ENCODE results near the gene ZNF140.

ZNF140 gene

GRCh38 chr12:133130808-133131128 lies 50.0 kb downstream of the ZNF140 start:
- TF ChIP-seq, protein P1, sequence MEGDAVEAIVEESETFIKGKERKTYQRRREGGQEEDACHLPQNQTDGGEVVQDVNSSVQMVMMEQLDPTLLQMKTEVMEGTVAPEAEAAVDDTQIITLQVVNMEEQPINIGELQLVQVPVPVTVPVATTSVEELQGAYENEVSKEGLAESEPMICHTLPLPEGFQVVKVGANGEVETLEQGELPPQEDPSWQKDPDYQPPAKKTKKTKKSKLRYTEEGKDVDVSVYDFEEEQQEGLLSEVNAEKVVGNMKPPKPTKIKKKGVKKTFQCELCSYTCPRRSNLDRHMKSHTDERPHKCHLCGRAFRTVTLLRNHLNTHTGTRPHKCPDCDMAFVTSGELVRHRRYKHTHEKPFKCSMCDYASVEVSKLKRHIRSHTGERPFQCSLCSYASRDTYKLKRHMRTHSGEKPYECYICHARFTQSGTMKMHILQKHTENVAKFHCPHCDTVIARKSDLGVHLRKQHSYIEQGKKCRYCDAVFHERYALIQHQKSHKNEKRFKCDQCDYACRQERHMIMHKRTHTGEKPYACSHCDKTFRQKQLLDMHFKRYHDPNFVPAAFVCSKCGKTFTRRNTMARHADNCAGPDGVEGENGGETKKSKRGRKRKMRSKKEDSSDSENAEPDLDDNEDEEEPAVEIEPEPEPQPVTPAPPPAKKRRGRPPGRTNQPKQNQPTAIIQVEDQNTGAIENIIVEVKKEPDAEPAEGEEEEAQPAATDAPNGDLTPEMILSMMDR (IDR thresholded peaks at IDR 0.05): no peak
- Histone ChIP-seq H3K4me3 (ENCODE audit: low read depth in 1 of 2, low read length in 1 of 2) (peak overlapping the region; percentile 75 to 95), H3K4me1 (ENCODE audit: control insufficient read depth in 1 of 2, insufficient read depth in 1 of 2, low read depth in 1 of 2, low read length in 1 of 2) (peaks cover 14 to 22% of the 10 kb centered on the region in 2 experiments), H3K27me3 (no peaks in the 10 kb centered on the region), H3K36me3 (no peaks in the 10 kb centered on the region), H3K9me3 (peaks cover 19% of the 10 kb centered on the region), H3K27ac (peak overlapping the region; percentile 97)

- H3K9me3 ChIP-seq: peaks cover 25% of the 10 kb centered on the region
- H3K36me3 ChIP-seq: no peaks in the 10 kb centered on the region
- TF ChIP-seq, protein P1 (IDR thresholded peaks at IDR 0.05): no peak
- H3K4me3 ChIP-seq (ENCODE audit: low read depth in 1 of 2, low read length in 1 of 2): no peak overlapping the region
- no peak overlapping the region for H3K27ac ChIP-seq
- peaks cover 7 to 8% of the 10 kb centered on the region in 2 experiments for H3K4me1 ChIP-seq (ENCODE audit: control insufficient read depth in 1 of 2, insufficient read depth in 1 of 2, low read depth in 1 of 2, low read length in 1 of 2)
- H3K27me3 ChIP-seq: no peaks in the 10 kb centered on the region
These were observed 55.0 kb downstream of the ZNF140 start for GRCh38 chr12:133135747-133136146.

DNA sequence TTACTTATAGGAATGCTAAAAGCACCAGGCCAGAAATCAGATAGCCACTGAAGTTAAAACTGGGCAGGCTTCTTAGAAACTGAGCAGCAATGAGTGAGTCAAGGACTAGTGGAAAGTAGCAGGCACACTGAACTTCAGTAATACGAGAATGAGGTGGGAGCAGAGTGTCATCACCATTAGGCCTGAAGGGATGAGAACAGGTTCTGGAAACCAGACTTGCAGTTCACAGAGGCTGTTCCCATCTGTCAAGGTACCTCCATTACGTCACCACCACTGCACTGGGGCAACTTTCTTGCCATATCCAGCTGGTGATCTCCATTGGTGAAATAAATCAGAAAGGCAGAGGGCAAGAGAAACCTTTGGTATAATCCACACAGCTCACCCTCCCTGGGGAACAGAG lies 65.3 kb downstream of the ZNF140 start:
- no peak overlapping the region for H3K27ac ChIP-seq
- H3K36me3 ChIP-seq: peaks cover 7% of the 10 kb centered on the region
- TF ChIP-seq, protein P1 (IDR thresholded peaks at IDR 0.05): no peak
- H3K4me1 ChIP-seq (ENCODE audit: control insufficient read depth in 1 of 2, insufficient read depth in 1 of 2, low read depth in 1 of 2, low read length in 1 of 2): no peaks in the 10 kb centered on the region
- no peaks in the 10 kb centered on the region for H3K27me3 ChIP-seq
- no peak overlapping the region for H3K4me3 ChIP-seq (ENCODE audit: low read depth in 1 of 2, low read length in 1 of 2)
- H3K9me3 ChIP-seq: peaks cover 24% of the 10 kb centered on the region

DNA sequence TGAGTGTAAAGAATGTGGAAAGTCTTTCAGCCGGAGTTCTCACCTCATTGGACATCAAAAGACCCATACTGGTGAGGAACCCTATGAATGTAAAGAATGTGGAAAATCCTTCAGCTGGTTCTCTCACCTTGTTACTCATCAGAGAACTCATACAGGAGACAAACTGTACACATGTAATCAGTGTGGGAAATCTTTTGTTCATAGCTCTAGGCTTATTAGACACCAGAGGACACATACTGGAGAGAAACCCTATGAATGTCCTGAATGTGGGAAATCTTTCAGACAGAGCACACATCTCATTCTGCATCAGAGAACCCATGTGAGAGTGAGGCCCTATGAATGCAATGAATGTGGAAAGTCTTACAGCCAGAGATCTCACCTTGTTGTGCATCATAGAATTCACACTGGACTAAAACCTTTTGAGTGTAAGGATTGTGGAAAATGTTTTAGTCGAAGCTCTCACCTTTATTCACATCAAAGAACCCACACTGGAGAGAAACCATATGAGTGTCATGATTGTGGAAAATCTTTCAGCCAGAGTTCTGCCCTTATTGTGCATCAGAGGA lies 75.5 kb downstream of the ZNF140 start:
- Histone ChIP-seq H3K36me3 (peaks cover 4% of the 10 kb centered on the region), H3K4me1 (ENCODE audit: control insufficient read depth in 1 of 2, insufficient read depth in 1 of 2, low read depth in 1 of 2, low read length in 1 of 2) (no peaks in the 10 kb centered on the region), H3K4me3 (ENCODE audit: low read depth in 1 of 2, low read length in 1 of 2) (no peak overlapping the region), H3K27ac (no peak overlapping the region), H3K9me3 (peaks cover 45% of the 10 kb centered on the region), H3K27me3 (no peaks in the 10 kb centered on the region)
- TF ChIP-seq, protein P1 (IDR thresholded peaks at IDR 0.05): no peak
